HG03175 (cell line): ENCODE measurements around the gene JOSD2.
A peak's percentile ranks its signal among the peaks of the same experiment; 100 is the strongest.

Experiments
- ATAC-seq: cut with Tn5 transposase; IDR thresholded peaks from one replicate; pipeline ENCODE4 v1.9.1; 2021; ENCODE audit warnings: mild to moderate bottlenecking, moderate library complexity; ENCODE audit not compliant: unreplicated experiment

The JOSD2 gene, protein sequence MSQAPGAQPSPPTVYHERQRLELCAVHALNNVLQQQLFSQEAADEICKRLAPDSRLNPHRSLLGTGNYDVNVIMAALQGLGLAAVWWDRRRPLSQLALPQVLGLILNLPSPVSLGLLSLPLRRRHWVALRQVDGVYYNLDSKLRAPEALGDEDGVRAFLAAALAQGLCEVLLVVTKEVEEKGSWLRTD

DNA sequence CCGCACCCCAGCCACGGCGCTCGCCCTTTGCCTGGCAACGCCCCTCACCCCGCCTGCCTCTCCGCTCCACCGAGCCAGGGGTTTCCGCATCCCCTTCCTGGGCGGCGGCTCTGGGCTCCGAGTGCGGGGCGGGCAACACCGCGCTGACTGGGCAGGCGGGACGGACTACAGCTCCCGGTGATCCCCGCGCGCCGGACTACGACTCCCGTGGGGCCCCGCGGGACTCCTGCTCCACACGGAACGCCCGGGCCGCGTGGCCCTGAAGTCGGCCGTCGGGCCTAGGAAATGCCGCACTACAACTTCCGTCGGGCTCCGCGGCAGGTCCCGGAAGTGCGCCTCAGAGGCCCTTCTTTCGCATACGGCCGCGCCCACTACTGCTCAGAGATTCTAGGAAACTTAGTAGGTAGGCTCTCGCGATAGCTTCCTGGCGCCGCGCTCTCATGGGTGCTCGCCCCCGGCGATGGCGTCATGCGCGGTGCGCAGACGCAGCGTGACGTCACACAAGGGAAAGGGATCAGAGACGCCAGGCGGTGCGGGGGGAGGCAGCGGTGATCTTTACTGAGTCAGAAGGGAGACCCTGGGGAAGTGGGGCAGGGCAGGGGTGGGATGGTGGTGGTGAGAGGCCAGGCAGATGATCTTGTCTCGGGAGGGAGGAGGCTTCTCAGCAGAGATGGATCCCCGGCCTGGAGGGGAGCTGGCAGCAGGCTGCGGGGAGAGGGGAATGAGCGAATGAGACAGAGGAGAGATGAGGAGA is at the start of gene JOSD2:
Gene JOSD2 (minus strand): TSS at position 123 of the 754 bp plus-strand sequence. CDS start 760 bp downstream, outside the sequence.
- peak; percentile 85 for ATAC-seq

DNA sequence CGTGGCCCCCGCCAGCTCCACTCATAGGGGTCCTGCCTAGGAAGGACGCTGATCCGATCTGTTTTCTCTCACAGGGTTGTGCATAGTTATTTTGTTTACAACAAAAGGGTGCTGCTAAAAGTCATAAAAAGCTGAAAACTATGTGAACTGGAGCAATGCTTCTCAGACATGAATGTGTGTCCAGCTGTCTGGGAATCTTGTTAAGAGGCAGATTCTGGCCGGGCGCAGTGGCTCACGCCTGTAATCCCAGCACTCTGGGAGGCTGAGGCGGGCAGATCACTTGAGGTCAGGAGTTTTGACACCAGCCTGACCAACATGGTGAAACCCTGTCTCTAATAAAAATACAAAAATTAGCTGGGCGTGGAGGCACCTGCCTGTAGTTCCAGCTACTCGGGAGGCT is 48.6 kb upstream of the JOSD2 start:
- ATAC-seq, result no peak

DNA sequence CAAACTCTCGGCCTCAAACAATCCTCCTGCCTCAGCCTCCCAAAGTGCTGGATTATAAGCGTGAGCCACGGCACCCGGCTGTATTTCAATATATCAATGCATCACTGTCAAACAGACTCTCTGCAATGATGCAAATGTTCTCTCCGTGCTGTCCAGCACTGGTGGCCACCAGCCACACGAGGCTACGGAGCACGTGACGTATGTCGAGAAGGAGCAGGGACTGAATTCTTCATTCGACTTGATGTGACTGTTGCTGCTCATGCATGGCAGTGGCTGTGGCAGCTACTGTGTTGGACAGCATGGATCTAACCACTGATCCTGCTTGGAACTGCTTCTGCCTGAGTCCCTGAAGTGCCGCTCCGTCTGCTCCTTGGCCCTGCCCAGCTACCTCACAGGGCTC is 47.5 kb upstream of the JOSD2 start:
- ATAC-seq, result no peak

DNA sequence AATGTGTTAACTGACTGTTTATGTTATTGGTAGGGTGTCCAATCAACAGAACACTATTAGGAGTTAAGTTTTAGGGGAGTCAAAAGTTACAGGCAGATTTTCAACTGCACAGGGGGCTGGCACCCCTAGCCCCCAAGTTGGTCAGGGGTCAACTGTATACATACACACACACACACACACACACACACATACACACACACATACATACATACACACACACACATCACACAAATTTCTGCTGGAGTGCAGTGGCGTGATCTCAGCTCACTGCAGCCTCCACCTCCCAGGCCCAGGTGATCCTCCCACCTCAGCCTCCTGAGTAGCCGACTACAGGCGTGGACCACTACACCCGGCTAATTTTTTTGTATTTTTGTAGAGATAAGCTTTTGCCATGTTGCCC is 47.0 kb upstream of the JOSD2 start:
- no peak for ATAC-seq

DNA sequence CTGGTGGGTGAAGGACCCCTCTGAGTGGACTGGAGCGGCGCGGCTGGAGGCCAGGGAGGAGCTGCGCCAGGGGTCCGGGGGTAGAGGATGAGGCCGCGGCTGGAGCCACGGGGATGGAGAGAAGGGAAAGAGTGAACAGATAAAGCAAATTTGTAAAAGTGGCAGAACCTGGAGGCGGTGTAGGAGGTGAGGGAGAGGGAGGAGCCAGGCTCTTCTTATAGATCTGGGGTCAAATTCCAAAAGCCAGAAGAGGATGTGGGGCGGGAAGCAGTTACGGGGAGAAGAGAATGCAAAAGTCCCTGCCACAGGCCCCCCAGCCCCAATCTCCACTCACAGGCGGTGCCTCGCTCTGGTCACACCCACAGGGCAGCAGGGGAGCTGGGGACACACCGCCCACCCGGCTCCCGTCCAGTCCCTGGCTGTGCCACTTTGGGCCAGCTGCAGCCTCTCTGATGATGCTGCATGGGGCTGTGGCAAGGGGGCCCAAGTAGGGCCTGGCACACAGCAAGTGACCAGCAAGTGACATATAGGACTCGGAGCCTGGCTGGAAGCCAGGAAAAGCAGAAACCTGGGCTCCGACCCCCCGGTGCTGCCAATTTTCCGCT is 46.1 kb upstream of the JOSD2 start:
- no peak for ATAC-seq

DNA sequence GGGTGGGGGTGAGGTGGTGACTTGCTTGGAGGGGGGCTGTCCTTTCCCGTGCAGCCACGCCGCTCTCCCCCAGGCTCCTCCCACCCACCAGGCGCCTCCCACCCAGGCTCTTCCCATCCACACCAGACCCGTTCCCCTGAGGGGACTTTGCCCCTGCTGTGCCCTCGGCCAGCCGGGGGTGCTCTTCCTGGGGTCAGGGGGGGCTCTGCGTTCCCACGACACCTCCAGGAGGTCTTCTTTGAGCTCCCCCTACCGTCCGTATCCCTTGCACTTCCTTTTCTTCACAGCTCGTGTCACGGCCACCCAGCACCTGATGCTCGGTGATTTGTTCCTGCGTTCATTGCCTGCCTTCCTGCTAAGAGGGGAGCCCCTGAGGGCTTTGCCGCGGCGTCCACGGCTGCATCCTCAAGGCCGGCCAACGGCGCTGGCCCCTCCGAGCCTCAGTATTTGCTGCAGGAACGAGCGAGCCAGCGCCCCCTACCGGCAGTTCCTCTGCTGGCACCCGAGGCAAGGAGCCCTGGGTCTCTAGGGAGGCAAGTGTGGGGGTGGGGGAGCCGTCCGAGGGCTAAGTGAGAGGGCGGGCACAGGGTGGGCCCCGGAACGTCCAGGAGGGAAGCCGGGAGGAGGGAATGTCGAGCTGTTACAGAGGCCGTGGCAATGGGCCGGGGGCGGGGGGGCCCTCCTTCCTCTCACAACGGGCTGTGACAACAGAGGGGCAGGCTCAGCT is 45.5 kb upstream of the JOSD2 start:
- ATAC-seq, result no peak

DNA sequence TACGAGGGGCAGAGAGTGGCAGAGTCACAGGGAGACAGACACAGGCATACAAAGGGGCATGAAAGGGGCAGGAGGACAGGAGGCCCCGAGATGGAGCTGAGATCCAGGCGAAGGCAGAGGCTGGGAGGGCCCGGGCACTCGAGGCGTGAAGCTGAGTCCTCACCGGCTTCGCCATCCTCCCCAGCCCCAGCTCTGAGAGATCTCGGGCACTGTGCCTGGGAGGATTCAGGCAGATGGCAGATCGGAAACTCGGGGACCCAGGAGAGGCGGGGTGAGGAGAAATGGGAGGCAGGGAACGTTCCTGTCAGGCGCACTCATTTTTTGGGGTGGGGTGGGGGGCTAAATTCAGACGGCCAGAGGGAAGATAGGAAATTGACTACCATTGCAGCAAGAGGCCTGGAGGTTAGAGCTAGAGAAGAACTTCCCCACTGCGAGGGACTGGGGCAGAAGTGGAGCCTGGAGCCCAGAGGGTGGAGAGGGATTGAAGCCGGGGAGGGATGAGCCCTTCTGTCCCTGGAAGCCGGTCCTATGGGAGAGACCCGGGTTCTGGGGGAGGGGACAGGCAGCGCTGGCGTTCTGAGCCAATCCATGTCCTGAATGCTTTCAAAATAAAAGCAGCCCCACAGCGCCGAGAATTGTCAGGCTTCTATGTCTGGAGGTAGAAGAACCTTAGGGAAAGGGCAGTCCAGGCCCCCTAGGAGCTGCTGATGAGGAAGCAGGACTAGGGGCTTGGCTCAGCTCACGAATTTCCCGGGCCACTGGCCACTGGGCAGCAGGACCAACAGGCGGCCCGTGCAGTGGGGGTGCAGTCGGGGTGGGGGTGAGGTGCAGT is 44.7 kb upstream of the JOSD2 start:
- ATAC-seq, result no peak

DNA sequence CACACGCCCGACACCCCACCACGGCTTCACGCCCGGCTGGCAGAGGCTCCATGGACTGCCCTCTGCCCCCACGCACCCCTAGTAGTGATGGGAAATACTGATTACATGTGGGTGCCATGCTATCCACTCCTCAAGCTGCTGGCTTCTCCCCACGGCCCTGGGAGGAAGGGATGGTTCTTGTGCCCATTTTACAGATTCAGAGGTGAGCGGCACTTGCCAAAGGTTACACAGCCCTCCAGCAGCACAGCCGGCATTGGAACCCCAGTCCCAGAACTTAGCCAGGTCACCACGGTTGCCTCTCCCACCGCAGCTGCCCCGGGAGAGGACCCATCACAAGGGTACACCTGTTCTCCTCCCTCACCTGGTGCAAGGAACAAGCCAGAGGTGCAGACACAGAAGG is 44.0 kb upstream of the JOSD2 start:
- ATAC-seq, result no peak

DNA sequence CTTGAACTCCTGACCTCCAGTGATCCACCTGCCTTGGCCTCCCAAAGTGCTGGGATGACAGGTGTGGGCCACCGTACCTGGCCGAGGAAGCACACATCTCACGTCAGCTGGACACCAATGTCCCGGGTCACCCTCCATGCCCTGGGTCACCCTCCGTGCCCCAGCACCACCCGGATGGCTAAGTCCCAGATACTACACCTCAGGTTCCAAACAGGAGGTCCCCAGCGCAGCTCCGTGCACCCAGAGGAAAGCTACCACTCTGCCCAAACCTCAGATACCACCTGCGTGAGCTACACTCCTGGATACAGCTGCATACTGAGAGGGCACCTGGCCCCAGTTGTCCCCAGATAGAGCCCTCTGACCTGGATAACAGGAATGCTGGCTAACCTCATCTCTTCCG is 43.2 kb upstream of the JOSD2 start:
- ATAC-seq, result no peak

DNA sequence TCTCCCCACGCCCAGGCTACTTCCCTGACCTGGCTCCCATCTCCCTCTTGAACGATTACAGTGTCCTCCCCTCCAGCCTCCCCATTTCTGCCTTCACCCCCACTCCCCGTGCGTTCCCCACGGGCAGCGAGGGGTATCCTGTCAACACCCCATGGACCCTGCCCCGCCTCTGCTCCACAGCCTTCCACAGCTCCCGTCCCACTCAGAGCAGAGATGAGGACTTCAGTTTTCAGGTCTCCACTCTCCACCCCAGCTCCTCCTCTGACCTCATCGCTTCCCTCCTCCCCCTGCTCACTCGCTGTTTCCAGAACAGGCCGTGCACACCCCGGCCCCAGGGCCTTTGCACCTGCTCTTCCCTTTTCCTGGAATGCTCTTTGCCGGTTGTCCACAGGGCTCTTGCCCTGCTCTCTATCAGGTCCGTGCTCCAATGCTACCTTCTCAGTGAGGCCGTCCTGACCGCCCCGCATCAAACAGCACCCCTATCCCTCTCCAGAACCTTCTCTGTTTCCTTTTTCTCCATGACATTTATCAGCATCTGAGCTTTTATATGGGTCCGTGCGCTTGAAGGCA is 42.2 kb upstream of the JOSD2 start:
- no peak for ATAC-seq

DNA sequence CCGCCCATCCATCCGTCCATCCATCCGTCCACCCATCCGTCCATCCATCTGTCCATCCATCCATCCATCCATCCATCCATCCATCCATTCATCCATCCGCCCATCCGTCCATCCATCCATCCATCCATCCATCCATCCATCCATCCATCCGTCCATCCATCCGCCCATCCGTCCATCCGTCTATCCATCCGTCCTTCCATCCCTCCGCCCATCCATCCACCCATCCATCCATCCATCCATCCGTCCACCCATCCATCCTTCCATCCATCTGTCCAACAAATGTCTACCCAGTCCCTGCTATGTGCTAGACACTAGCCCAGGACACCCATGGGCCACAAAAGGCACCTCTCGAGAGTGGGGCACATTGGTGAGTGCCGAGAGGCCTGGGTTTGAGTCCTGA is 41.5 kb upstream of the JOSD2 start:
- ATAC-seq, result no peak

DNA sequence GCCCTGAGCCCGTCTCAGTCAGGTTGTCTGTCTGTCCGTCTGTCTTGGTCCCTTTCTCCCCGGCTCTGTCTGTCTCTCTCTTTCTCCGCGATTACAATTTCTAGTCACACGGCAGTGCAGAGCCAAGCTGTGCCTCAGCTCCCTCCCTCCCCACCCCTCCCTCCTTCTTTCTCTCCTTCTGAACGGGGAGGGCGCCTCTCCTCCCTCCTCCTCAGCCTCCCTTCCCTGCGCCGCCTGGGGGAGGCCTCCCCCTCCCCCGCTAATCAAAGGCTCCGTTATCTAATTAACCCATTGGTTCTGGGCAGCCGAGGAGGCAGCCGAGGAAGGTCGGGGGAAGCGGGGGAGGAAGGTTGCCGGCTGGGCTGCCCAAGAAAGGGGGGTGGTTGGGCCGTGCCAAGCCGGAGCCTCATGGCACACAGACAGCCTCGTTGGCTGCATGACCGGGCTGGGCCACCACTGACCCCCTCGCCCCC is 40.8 kb upstream of the JOSD2 start:
- ATAC-seq, result no peak

DNA sequence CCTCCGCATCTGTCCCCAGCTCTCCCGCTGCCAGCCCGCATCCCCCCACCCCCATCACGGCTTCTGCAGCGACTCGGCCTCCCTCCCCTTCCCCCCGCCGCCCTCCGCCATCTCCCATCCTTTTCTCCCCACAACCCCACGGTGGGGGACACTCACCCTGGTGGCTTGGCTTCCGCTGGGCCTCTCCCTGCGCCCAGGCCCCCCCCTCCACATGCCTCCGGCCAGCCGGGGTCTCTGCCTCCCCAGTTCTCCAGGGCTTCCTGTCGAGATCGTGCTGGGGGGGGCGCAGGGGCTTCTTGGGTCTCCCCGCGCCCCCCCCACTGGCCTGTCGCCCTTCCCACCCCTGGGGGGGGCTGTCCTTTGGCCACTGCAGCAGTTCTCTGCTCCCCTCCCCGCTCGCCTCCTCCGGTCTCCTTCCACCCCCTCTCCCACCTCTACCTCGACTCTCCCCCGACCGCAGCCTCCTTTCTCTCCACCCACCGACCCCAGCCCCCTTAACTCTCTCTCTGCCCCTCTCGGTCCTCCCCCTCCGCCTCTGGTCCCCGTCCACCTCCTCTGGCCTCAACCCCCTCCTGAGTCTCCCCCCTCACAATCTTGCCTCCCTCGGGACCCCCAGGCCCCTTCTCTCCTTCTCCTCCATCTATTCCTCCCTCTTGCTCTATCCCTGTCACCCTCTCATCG is 40.2 kb upstream of the JOSD2 start:
- ATAC-seq, result no peak

DNA sequence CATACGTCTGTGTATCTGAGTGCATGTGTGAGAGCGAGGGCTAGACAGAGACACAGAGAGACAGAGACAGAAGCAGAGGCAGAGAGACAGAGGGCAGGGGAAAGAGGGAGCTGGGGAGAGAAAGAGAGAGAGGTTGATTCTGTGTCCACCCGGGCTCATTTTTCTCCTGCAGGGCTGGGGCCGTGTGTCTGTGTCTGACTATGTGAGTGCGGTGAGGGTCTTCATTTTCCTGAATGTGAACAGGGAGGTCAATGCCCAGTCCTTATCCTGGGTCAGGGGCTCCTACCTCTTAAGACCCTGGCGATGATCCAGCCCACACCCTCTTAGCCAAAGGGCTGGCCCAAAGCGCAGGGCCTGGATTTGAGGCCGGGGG is 39.6 kb upstream of the JOSD2 start:
- no peak for ATAC-seq

DNA sequence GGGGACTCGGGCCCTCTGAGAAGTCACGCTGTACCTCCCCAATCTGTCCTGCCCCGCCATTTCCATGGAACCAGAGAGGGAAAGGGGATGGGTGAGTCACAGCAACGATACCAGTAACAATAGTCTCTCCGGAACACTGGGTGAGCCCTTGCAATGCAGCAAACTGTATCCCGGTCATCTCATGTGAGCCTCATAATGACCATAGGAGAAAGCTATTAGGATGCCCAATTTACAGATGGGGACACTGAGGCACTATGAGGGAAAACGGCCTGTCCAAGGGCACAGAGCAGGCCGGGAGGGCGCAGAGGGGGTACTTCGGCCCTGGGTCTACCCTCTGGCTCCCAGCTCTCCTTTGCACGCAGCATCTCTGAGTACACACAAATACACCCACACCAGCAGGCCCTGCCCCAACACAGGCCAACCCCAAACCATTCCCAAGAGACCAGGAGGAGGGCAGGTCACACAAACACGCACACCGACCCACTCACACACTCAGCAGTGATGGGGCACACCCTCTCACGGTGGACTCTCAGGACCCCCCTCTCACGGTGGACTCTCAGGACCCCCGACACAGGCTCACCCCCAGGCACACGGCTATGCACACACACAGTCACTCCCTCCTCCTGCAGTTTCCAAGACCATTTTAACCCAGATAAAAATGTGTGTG is 39.1 kb upstream of the JOSD2 start:
- ATAC-seq, result no peak

DNA sequence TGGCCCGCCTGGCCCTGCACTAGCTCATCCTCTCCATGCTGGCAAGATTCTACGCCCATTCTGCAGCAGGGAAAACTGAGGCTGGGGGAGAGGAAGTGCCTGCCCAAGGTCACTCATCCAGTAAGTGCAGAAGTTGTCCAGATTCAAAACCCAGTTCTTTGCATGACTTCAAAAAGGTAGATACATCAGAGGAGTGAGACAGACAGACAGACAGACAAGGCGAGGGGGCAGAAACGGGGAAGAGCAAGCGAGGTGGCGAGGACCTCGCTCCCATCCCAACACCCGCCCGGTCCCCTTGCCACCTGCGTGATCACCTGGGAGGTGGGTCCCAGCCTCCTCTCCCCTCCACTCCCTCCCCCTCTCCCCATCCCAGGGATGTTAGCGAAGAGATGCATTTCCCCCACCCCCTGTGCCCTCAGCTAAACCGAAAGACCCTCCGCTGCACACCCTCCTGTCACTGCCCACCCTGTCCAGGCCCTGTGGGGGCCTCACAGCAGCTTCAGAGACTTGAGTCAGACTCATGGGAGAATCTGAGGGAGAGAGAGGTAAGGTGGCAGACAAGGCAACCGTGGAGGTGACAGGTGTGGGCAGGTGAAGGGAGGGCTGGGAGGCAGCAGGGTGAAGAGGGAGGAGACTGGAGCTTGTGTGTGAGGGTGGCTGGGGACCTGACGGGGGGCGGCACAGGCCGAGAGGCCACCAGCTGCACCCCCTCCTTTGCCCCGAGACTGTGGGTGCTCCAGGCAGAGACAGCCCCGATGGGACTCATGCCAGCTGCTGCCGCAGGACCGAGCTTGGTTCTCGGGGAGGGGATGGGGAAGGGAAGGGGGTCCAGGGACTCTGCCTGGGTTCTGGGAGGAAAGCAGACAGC is 38.3 kb upstream of the JOSD2 start:
- no peak for ATAC-seq

DNA sequence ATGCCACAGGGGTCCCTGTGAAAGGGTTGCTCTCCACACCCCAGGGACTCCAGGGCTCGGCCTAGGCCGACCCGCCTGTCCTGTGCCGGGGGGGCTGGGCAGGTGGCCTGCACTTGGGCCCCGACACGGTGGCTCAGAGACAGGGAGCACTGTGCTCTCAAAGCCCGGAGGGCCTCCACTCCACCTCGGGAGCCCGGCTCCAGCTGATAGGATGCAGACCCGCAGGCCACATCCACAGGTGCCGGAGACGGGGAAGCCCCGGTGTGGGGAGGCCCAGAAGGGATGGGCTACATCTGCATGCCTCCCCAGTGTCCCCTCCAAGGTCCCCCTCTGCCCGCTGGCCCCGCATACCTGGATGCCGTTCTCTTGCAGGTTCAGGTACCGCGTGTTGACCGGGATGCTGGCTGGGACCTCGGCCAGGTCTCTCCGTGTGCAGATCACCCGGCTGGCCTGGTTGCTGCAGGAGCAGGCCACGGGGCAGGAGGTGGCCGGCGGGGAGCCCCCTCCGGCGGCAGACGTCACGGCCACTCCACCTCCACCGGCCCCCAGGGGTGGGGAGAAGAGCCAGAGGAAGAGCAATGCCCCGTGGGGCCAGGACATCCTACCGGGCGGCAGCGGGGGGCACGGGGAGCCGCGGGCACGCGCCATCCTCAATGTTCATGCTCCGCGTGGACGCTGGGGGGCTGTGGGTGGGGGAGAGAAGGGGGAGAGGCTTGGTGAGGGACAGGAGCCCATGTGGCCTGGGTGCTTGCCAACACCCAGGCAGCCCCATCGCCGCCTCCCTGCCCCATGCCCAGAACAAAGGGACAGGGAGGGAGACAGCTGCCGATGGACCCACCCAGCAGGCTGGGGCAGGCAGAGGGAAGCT is 37.4 kb upstream of the JOSD2 start:
- ATAC-seq, result no peak
